ENCODE results near the gene CEACAM5. TPM values are rescaled to one million over a fixed set of nuclear protein-coding genes. Genes with fewer than 3 reads are reported as not detected.

CEACAM5 gene
- total RNA-seq, 2 donors from 2014 or later = not detected

DNA sequence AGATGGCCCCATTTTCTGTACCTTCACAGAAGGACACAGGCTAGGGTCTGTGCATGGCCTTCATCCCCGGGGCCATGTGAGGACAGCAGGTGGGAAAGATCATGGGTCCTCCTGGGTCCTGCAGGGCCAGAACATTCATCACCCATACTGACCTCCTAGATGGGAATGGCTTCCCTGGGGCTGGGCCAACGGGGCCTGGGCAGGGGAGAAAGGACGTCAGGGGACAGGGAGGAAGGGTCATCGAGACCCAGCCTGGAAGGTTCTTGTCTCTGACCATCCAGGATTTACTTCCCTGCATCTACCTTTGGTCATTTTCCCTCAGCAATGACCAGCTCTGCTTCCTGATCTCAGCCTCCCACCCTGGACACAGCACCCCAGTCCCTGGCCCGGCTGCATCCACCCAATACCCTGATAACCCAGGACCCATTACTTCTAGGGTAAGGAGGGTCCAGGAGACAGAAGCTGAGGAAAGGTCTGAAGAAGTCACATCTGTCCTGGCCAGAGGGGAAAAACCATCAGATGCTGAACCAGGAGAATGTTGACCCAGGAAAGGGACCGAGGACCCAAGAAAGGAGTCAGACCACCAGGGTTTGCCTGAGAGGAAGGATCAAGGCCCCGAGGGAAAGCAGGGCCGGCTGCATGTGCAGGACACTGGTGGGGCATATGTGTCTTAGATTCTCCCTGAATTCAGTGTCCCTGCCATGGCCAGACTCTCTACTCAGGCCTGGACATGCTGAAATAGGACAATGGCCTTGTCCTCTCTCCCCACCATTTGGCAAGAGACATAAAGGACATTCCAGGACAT lies 13.4 kb upstream of the CEACAM5 start:
- Mint-ChIP-seq H3K27ac (no peak overlapping the region), H3K27me3 (peaks cover 77% of the 10 kb centered on the region), H3K4me3 (no peak overlapping the region), H3K36me3 (ENCODE audit: low read depth) (peaks cover 4% of the 10 kb centered on the region), H3K4me1 (peaks cover 9% of the 10 kb centered on the region)
- no peak for DNase-seq
- no peaks in the 10 kb centered on the region for H3K9me3 ChIP-seq (ENCODE audit: control insufficient read depth, low read length, poor library complexity, severe bottlenecking)
- no peak for ATAC-seq

DNA sequence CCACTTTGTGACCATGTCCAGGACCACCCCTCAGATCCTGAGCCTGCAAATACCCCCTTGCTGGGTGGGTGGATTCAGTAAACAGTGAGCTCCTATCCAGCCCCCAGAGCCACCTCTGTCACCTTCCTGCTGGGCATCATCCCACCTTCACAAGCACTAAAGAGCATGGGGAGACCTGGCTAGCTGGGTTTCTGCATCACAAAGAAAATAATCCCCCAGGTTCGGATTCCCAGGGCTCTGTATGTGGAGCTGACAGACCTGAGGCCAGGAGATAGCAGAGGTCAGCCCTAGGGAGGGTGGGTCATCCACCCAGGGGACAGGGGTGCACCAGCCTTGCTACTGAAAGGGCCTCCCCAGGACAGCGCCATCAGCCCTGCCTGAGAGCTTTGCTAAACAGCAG lies 12.7 kb upstream of the CEACAM5 start:
- peaks cover 4% of the 10 kb centered on the region for H3K36me3 Mint-ChIP-seq (ENCODE audit: low read depth)
- peaks cover 9% of the 10 kb centered on the region for H3K4me1 Mint-ChIP-seq
- H3K4me3 Mint-ChIP-seq = no peak overlapping the region
- peaks cover 76% of the 10 kb centered on the region for H3K27me3 Mint-ChIP-seq
- DNase-seq (no peak), ATAC-seq (no peak)
- H3K9me3 ChIP-seq (ENCODE audit: control insufficient read depth, low read length, poor library complexity, severe bottlenecking) = no peaks in the 10 kb centered on the region
- no peak overlapping the region for H3K27ac Mint-ChIP-seq

DNA sequence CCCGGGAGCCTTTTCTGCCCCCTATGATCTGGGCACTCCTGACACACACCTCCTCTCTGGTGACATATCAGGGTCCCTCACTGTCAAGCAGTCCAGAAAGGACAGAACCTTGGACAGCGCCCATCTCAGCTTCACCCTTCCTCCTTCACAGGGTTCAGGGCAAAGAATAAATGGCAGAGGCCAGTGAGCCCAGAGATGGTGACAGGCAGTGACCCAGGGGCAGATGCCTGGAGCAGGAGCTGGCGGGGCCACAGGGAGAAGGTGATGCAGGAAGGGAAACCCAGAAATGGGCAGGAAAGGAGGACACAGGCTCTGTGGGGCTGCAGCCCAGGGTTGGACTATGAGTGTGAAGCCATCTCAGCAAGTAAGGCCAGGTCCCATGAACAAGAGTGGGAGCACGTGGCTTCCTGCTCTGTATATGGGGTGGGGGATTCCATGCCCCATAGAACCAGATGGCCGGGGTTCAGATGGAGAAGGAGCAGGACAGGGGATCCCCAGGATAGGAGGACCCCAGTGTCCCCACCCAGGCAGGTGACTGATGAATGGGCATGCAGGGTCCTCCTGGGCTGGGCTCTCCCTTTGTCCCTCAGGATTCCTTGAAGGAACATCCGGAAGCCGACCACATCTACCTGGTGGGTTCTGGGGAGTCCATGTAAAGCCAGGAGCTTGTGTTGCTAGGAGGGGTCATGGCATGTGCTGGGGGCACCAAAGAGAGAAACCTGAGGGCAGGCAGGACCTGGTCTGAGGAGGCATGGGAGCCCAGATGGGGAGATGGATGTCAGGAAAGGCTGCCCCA lies 11.8 kb upstream of the CEACAM5 start:
- Mint-ChIP-seq H3K36me3 (ENCODE audit: low read depth) (peaks cover 4% of the 10 kb centered on the region), H3K4me3 (no peak overlapping the region), H3K4me1 (peaks cover 2% of the 10 kb centered on the region), H3K27me3 (peaks cover 71% of the 10 kb centered on the region), H3K27ac (no peak overlapping the region)
- ATAC-seq (no peak), DNase-seq (no peak)
- no peaks in the 10 kb centered on the region for H3K9me3 ChIP-seq (ENCODE audit: control insufficient read depth, low read length, poor library complexity, severe bottlenecking)

DNA sequence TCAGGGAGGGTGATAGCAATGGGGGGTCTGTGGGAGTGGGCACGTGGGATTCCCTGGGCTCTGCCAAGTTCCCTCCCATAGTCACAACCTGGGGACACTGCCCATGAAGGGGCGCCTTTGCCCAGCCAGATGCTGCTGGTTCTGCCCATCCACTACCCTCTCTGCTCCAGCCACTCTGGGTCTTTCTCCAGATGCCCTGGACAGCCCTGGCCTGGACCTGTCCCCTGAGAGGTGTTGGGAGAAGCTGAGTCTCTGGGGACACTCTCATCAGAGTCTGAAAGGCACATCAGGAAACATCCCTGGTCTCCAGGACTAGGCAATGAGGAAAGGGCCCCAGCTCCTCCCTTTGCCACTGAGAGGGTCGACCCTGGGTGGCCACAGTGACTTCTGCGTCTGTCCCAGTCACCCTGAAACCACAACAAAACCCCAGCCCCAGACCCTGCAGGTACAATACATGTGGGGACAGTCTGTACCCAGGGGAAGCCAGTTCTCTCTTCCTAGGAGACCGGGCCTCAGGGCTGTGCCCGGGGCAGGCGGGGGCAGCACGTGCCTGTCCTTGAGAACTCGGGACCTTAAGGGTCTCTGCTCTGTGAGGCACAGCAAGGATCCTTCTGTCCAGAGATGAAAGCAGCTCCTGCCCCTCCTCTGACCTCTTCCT lies 11.1 kb upstream of the CEACAM5 start:
- H3K27me3 Mint-ChIP-seq = peaks cover 67% of the 10 kb centered on the region
- no peak overlapping the region for H3K27ac Mint-ChIP-seq
- H3K36me3 Mint-ChIP-seq (ENCODE audit: low read depth) = peaks cover 4% of the 10 kb centered on the region
- no peak for ATAC-seq
- DNase-seq = no peak
- H3K9me3 ChIP-seq (ENCODE audit: control insufficient read depth, low read length, poor library complexity, severe bottlenecking) = no peaks in the 10 kb centered on the region
- H3K4me3 Mint-ChIP-seq = no peak overlapping the region
- H3K4me1 Mint-ChIP-seq = peaks cover 2% of the 10 kb centered on the region

DNA sequence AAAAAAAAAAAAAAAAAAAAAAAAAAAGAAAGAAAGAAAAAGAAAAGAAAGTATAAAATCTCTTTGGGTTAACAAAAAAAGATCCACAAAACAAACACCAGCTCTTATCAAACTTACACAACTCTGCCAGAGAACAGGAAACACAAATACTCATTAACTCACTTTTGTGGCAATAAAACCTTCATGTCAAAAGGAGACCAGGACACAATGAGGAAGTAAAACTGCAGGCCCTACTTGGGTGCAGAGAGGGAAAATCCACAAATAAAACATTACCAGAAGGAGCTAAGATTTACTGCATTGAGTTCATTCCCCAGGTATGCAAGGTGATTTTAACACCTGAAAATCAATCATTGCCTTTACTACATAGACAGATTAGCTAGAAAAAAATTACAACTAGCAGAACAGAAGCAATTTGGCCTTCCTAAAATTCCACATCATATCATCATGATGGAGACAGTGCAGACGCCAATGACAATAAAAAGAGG lies 9.6 kb upstream of the CEACAM5 start:
- no peak overlapping the region for H3K4me3 Mint-ChIP-seq
- peaks cover 61% of the 10 kb centered on the region for H3K27me3 Mint-ChIP-seq
- no peak for DNase-seq
- H3K27ac Mint-ChIP-seq = no peak overlapping the region
- H3K4me1 Mint-ChIP-seq = peaks cover 2% of the 10 kb centered on the region
- no peak for ATAC-seq
- no peaks in the 10 kb centered on the region for H3K36me3 Mint-ChIP-seq (ENCODE audit: low read depth)
- H3K9me3 ChIP-seq (ENCODE audit: control insufficient read depth, low read length, poor library complexity, severe bottlenecking) = no peaks in the 10 kb centered on the region

DNA sequence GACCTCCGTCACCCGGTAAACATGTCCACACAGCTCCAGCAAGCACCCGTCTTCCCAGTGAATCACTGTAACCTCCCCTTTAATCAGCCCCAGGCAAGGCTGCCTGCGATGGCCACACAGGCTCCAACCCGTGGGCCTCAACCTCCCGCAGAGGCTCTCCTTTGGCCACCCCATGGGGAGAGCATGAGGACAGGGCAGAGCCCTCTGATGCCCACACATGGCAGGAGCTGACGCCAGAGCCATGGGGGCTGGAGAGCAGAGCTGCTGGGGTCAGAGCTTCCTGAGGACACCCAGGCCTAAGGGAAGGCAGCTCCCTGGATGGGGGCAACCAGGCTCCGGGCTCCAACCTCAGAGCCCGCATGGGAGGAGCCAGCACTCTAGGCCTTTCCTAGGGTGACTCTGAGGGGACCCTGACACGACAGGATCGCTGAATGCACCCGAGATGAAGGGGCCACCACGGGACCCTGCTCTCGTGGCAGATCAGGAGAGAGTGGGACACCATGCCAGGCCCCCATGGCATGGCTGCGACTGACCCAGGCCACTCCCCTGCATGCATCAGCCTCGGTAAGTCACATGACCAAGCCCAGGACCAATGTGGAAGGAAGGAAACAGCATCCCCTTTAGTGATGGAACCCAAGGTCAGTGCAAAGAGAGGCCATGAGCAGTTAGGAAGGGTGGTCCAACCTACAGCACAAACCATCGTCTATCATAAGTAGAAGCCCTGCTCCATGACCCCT lies 9.0 kb upstream of the CEACAM5 start:
- no peak for DNase-seq

DNA sequence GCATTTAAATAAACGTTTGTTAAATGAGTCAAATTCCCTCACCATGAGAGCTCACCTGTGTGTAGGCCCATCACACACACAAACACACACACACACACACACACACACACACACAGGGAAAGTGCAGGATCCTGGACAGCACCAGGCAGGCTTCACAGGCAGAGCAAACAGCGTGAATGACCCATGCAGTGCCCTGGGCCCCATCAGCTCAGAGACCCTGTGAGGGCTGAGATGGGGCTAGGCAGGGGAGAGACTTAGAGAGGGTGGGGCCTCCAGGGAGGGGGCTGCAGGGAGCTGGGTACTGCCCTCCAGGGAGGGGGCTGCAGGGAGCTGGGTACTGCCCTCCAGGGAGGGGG lies 8.5 kb upstream of the CEACAM5 start:
- peaks cover 2% of the 10 kb centered on the region for H3K4me1 Mint-ChIP-seq
- H3K27ac Mint-ChIP-seq = no peak overlapping the region
- DNase-seq (no peak), ATAC-seq (no peak)
- peaks cover 2% of the 10 kb centered on the region for H3K36me3 Mint-ChIP-seq (ENCODE audit: low read depth)
- no peak overlapping the region for H3K4me3 Mint-ChIP-seq
- H3K27me3 Mint-ChIP-seq = peaks cover 58% of the 10 kb centered on the region
- H3K9me3 ChIP-seq (ENCODE audit: control insufficient read depth, low read length, poor library complexity, severe bottlenecking) = no peaks in the 10 kb centered on the region

More for the DNA sequence above, 9.0 kb upstream of the CEACAM5 start:
- Mint-ChIP-seq H3K4me1 (peaks cover 2% of the 10 kb centered on the region), H3K36me3 (ENCODE audit: low read depth) (no peaks in the 10 kb centered on the region), H3K27me3 (peaks cover 58% of the 10 kb centered on the region), H3K4me3 (no peak overlapping the region), H3K27ac (no peak overlapping the region)
- ATAC-seq = no peak
- no peaks in the 10 kb centered on the region for H3K9me3 ChIP-seq (ENCODE audit: control insufficient read depth, low read length, poor library complexity, severe bottlenecking)

DNA sequence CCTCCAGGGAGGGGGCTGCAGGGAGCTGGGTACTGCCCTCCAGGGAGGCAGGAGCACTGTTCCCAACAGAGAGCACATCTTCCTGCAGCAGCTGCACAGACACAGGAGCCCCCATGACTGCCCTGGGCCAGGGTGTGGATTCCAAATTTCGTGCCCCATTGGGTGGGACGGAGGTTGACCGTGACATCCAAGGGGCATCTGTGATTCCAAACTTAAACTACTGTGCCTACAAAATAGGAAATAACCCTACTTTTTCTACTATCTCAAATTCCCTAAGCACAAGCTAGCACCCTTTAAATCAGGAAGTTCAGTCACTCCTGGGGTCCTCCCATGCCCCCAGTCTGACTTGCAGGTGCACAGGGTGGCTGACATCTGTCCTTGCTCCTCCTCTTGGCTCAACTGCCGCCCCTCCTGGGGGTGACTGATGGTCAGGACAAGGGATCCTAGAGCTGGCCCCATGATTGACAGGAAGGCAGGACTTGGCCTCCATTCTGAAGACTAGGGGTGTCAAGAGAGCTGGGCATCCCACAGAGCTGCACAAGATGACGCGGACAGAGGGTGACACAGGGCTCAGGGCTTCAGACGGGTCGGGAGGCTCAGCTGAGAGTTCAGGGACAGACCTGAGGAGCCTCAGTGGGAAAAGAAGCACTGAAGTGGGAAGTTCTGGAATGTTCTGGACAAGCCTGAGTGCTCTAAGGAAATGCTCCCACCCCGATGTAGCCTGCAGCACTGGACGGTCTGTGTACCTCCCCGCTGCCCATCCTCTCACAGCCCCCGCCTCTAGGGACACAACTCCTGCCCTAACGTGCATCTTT lies 7.8 kb upstream of the CEACAM5 start:
- no peak overlapping the region for H3K4me3 Mint-ChIP-seq
- H3K27ac Mint-ChIP-seq = no peak overlapping the region
- DNase-seq = no peak
- H3K27me3 Mint-ChIP-seq = peaks cover 60% of the 10 kb centered on the region
- H3K9me3 ChIP-seq (ENCODE audit: control insufficient read depth, low read length, poor library complexity, severe bottlenecking) = no peaks in the 10 kb centered on the region
- peaks cover 2% of the 10 kb centered on the region for H3K4me1 Mint-ChIP-seq
- ATAC-seq = no peak
- H3K36me3 Mint-ChIP-seq (ENCODE audit: low read depth) = peaks cover 2% of the 10 kb centered on the region

DNA sequence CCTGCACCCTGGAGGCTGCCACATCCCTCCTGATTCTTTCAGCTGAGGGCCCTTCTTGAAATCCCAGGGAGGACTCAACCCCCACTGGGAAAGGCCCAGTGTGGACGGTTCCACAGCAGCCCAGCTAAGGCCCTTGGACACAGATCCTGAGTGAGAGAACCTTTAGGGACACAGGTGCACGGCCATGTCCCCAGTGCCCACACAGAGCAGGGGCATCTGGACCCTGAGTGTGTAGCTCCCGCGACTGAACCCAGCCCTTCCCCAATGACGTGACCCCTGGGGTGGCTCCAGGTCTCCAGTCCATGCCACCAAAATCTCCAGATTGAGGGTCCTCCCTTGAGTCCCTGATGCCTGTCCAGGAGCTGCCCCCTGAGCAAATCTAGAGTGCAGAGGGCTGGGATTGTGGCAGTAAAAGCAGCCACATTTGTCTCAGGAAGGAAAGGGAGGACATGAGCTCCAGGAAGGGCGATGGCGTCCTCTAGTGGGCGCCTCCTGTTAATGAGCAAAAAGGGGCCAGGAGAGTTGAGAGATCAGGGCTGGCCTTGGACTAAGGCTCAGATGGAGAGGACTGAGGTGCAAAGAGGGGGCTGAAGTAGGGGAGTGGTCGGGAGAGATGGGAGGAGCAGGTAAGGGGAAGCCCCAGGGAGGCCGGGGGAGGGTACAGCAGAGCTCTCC lies 6.9 kb upstream of the CEACAM5 start:
- Mint-ChIP-seq H3K27ac (no peak overlapping the region), H3K4me1 (peaks cover 2% of the 10 kb centered on the region), H3K36me3 (ENCODE audit: low read depth) (peaks cover 2% of the 10 kb centered on the region), H3K4me3 (no peak overlapping the region), H3K27me3 (peaks cover 62% of the 10 kb centered on the region)
- DNase-seq = no peak
- no peak for ATAC-seq
- H3K9me3 ChIP-seq (ENCODE audit: control insufficient read depth, low read length, poor library complexity, severe bottlenecking) = no peaks in the 10 kb centered on the region

DNA sequence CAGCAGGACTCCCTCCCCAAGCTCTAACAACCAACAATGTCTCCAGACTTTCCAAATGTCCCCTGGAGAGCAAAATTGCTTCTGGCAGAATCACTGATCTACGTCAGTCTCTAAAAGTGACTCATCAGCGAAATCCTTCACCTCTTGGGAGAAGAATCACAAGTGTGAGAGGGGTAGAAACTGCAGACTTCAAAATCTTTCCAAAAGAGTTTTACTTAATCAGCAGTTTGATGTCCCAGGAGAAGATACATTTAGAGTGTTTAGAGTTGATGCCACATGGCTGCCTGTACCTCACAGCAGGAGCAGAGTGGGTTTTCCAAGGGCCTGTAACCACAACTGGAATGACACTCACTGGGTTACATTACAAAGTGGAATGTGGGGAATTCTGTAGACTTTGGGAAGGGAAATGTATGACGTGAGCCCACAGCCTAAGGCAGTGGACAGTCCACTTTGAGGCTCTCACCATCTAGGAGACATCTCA lies 6.2 kb upstream of the CEACAM5 start:
- DNase-seq = no peak
- Mint-ChIP-seq H3K36me3 (ENCODE audit: low read depth) (peaks cover 2% of the 10 kb centered on the region), H3K4me3 (no peak overlapping the region), H3K4me1 (peaks cover 7% of the 10 kb centered on the region), H3K27me3 (peaks cover 61% of the 10 kb centered on the region), H3K27ac (no peak overlapping the region)
- ATAC-seq = no peak
- no peaks in the 10 kb centered on the region for H3K9me3 ChIP-seq (ENCODE audit: control insufficient read depth, low read length, poor library complexity, severe bottlenecking)

DNA sequence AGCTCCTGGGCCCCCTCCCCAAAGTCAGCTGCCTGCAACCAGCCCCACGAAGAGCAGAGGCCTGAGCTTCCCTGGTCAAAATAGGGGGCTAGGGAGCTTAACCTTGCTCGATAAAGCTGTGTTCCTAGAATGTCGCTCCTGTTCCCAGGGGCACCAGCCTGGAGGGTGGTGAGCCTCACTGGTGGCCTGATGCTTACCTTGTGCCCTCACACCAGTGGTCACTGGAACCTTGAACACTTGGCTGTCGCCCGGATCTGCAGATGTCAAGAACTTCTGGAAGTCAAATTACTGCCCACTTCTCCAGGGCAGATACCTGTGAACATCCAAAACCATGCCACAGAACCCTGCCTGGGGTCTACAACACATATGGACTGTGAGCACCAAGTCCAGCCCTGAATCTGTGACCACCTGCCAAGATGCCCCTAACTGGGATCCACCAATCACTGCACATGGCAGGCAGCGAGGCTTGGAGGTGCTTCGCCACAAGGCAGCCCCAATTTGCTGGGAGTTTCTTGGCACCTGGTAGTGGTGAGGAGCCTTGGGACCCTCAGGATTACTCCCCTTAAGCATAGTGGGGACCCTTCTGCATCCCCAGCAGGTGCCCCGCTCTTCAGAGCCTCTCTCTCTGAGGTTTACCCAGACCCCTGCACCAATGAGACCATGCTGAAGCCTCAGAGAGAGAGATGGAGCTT lies 4.7 kb upstream of the CEACAM5 start:
- no peak overlapping the region for H3K4me3 Mint-ChIP-seq
- no peaks in the 10 kb centered on the region for H3K9me3 ChIP-seq (ENCODE audit: control insufficient read depth, low read length, poor library complexity, severe bottlenecking)
- H3K27me3 Mint-ChIP-seq = peaks cover 64% of the 10 kb centered on the region
- DNase-seq (no peak), ATAC-seq (no peak)
- H3K36me3 Mint-ChIP-seq (ENCODE audit: low read depth) = peaks cover 2% of the 10 kb centered on the region
- H3K27ac Mint-ChIP-seq = no peak overlapping the region
- H3K4me1 Mint-ChIP-seq = peaks cover 6% of the 10 kb centered on the region

Measured in T-helper 17 cell (primary cell).